ENCODE results near the gene ENPP1.

DNA sequence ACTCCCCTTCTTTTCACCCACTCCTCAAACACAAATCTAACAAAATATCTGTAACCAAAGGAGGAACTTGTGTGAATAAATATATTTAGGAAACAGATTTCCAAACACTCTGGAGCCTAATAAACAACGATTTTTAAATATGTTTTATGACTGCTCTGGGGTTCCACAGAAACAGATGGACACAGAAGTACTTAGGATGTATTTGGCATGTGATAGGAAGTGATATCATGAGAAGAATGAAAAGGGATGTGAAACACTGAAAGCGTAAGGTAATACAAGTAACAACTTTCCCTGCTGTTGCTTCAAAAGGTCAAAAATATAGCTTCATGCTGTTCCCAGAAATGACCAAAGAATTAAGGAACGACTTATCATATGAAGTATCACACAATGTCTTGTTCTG is 26.1 kb upstream of the ENPP1 start:
- TF ChIP-seq, protein P1, sequence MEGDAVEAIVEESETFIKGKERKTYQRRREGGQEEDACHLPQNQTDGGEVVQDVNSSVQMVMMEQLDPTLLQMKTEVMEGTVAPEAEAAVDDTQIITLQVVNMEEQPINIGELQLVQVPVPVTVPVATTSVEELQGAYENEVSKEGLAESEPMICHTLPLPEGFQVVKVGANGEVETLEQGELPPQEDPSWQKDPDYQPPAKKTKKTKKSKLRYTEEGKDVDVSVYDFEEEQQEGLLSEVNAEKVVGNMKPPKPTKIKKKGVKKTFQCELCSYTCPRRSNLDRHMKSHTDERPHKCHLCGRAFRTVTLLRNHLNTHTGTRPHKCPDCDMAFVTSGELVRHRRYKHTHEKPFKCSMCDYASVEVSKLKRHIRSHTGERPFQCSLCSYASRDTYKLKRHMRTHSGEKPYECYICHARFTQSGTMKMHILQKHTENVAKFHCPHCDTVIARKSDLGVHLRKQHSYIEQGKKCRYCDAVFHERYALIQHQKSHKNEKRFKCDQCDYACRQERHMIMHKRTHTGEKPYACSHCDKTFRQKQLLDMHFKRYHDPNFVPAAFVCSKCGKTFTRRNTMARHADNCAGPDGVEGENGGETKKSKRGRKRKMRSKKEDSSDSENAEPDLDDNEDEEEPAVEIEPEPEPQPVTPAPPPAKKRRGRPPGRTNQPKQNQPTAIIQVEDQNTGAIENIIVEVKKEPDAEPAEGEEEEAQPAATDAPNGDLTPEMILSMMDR (IDR thresholded peaks at IDR 0.05): no peak
- no peak for TF ChIP-seq POLR2A (IDR thresholded peaks at IDR 0.05)
